NCI-H2029 (cell line): ENCODE measurements around the gene SAT2.

Experiments used
- DNase-seq: peaks from one replicate; lab custom pipeline; 2025; lab: John Stamatoyannopoulos, UW

The SAT2 gene

GRCh38 chr17:7591596-7591995 is 36.0 kb downstream of the SAT2 start:
- no peak for DNase-seq

DNA sequence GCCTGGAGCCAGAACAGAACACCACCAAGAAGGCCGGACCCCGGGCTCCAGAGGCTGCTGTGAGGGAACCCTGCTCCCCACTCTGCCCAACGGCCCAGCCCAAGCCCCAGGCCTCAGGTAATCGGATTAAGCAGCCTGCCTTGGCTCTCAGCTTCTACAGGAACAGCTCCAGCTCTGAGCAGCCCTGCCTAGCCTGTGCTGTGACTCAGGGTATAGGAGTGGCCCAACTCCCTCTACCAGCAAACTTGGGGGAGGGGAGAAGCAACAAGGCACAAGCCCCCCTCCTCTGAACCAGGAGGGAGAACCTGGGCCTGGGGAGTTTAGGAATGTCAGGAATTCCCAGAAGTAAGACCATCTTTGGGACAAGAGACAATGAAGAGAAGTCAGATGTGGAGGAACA is 36.9 kb downstream of the SAT2 start:
- DNase-seq: no peak

GRCh38 chr17:7589891-7590691 is 37.5 kb downstream of the SAT2 start, which contains the start of gene SOX15:
TSS of gene SOX15 (minus strand) at chr17:7590094. CDS start at chr17:7589676, 418 bp downstream.
- DNase-seq: no peak

DNA sequence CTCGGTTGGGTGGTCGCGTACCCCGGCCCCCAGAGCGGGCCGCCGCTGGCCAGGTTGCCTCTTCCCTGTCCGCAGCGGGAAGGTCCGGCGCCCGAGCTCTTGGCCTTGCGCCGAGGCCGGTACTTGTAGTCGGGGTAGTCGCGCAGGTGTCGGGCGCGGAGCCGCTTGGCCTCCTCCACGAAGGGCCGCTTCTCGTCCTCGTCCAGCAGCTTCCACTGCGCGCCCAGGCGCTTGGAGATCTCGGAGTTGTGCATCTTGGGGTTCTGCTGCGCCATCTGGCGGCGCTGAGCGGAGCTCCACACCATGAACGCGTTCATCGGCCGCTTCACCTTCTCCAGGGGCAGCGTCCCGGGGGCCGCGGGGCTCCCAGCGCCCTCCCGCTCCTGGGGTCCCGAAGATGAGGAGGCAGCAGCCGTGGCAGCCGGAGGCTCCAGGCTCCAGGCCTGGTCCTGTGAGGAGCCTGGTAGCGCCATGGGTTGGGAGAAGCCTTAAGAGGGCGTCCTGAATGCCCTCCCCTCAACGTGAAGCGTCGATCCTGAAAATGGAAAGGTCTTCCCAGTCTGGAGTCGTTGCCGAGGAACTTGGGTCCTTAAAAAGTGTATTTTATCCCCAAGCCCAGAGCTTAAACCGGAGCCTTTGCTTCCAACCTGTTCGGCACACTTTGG is 38.3 kb downstream of the SAT2 start:
- DNase-seq: no peak

DNA sequence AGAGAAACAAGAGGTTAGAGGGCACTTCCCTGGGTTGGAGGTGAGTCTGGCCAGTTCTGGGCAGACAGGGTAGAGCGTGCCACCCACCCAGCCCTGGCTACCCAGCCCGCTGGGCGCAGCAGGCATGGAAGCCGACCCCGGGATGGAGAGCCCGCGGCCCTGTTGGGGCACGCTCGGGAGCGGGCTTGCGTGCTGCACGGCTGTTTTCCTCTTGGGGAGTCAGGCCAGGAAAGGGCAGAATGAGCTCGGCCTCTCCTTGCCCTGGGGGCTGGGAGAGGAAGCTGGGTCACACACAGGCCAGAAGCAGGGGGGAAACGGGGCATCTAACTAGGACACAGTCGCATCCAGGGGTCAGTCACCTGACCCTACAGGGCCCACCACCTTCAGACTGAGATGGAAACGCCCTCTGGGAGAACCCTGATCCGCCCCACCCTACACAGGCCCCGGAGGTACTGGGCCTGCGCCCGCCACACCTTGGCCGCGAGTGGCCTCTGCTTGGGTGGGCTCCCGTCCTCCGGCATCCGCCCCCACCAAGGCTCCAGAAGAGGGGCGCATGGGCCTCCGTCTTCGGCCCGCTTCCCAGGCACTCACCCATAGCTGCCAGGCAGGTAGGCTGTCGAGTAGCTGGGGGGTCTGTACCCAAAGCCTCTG is 38.9 kb downstream of the SAT2 start:
- DNase-seq: no peak

DNA sequence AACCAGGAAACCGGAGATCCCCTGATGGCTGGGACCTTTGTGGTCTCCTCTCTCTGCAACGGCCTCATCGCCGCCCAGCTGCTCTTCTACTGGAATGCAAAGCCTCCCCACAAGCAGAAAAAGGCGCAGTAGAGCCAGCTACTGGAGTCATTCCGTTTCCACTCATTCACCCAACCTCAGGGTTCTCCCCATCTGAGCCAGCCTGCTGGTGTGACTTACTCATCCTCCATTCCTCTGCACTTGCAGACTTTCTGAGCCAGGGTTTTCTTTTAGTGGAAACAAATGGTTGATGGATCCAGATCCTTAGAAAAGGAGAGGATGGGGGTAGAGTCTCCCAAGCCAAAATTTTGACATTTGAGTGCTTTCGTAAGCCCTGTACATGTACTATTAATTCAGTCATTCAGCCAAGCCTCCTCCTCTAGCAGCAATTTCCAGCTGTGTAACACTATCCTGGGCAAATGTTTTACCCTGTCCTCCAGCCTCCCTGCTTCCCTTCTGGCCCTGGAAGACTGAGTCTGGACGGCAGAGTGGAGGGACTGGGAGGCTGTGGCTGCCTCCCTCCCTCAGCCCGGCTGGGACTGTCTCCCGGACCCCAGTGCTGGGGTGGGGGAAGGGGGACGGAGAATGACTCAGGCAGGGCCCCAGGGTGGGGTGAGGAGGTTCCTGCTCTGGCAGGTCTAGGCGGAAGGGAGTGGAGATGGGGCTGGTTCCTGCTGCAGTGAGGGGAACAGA is 40.0 kb downstream of the SAT2 start:
- DNase-seq: no peak

DNA sequence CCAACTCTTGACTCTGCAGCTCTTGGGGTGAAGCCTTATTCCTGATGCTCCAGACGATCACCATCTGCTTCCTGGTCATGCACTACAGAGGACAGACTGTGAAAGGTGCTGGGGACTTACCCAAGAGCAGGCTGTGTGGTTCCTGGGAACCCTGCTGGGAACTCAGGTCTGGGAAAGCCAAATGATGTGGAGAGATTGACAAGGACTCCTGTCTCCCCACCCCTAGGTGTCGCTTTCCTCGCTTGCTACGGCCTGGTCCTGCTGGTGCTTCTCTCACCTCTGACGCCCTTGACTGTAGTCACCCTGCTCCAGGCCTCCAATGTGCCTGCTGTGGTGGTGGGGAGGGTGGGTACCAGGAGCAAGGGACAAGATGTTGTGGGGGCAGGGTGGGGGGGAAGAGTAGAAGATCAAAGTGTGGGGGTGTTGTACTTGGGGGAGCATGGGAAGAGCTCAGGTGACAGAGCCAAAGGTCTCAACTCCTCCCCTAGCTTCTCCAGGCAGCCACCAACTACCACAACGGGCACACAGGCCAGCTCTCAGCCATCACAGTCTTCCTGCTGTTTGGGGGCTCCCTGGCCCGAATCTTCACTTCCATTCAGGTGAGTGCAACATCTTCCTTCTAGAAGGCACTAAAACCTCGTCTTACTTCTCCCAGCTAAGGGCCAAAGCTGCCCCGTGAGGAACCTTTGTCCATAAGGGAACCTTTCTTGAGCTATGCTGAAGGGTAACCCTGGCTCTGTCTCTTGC is 40.8 kb downstream of the SAT2 start:
- DNase-seq: no peak

GRCh38 chr17:7583253-7584109 is 44.1 kb downstream of the SAT2 start, which contains the start of gene MPDU1:
TSS of gene MPDU1 (plus strand) at chr17:7583852. CDS start at chr17:7583863, 11 bp downstream.
- peak; percentile 85 for DNase-seq

DNA sequence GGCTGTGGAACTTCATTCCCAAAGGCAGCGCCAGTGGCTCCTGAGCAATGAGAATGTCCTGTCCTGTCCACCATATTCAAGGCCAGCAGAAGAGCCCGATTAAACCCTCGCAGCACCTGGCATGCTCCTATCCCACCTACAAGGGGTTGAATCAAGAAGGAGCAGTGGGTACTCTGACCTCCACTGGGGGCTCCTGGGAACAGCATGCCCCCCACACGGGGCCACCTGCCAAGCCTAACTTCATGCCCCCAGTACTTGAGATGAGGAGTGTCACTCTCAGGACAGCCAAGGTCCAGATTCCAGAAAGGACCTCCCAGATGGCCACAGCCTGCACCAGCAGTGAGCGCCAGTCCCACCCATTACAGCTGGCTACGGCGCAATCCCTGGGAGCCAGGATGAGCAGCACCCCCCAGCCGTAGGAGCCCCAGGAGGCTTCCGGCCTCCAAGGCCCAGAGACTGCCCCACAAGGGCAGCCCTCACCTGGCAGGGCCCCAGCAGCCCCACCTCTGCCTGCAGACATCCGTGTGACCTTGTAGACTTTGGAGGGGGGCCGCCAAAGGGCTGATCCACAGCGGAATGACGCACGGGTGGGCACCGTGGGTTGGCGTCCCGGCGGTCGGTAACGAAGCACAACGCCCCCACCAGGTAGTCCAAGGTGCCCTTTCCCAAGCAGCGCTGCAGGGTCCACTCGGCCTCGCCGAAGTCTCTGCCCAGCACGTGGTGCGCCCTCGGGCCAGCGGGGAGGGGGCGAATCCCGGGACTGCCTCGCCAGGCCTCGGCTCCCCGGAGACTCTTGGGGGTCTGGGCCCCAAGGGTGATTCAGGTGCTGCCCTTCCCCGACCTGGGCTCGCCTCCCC is 45.0 kb downstream of the SAT2 start:
- no peak for DNase-seq

DNA sequence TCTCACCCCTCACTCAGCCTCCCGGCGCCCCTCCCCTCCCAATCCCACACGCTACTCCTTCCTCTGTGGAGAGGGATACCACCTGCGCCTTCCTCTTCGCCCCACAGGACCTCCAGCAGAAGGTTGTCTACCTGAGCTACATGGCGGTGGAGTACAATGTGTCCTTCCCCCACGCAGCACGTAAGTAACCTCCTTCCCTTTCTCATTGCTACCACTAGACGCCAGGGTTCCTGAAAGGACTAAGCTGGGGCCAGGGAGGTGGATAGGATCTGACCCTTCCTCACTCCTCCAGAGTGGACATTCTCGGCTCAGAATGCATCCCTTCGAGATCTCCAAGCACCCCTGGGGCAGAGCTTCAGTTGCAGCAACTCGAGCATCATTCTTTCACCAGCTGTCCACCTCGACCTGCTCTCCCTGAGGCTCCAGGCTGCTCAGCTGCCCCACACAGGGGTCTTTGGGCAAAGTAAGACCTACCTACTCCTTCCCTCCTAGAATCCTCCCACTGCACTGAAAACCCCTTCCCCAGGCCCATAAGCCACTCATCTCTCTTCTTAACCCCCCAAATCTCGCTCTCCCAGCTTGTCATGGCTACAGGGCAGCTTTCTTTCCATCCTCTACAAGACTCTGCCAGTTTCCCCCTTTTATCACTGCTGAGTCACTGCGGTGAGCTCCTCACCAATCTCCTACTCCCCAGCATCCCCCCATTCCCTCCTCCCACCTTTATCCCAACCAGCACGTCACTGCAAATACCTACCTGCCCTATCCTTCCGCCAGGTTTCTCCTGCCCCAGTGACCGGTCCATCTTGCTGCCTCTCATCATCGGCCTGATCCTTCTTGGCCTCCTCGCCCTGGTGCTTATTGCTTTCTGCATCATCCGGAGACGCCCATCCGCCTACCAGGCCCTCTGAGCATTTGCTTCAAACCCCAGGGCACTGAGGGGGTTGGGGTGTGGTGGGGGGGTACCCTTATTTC is 46.7 kb downstream of the SAT2 start:
- no peak for DNase-seq

- no peak for DNase-seq
These were observed 47.6 kb downstream of the SAT2 start for GRCh38 chr17:7579834-7580603.

GRCh38 chr17:7579001-7579833 is 48.4 kb downstream of the SAT2 start, which contains the start of gene CD68:
TSS of gene CD68 (plus strand) at chr17:7579638. CDS start at chr17:7579678, 40 bp downstream.
- DNase-seq: peak; percentile 7

DNA sequence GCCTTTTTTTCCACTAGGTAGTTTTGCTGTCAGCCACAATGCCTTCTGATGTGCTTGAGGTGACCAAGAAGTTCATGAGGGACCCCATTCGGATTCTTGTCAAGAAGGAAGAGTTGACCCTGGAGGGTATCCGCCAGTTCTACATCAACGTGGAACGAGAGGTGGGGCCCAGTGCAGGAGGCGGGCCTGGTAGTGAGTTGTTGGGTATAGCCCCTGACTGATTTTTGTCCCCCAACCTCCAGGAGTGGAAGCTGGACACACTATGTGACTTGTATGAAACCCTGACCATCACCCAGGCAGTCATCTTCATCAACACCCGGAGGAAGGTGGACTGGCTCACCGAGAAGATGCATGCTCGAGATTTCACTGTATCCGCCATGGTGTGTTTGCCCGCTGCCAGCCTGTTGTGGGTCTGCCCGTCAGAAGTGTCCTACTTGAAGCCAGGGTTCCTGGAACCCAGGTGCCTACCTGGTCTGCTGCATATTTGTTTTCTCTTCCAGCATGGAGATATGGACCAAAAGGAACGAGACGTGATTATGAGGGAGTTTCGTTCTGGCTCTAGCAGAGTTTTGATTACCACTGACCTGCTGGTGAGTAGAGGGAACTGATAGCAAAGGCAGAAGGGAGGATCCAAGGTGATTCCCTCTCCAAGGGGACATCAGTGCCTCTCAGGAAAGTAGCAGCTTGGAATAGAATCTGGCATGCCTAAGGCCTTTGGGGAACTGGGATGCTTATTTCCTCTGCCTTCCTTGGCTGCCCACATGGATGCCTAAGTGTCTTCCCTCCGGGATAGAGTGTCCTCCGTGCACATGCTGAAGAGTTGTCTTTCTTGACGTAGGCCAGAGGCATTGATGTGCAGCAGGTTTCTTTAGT is 50.1 kb downstream of the SAT2 start:
- DNase-seq: no peak

- DNase-seq: no peak
These were observed 51.1 kb downstream of the SAT2 start for GRCh38 chr17:7576432-7576937.
